H1 (cell line): ENCODE measurements around the gene NPR1. TPM values are rescaled to one million over a fixed set of nuclear protein-coding genes. Genes with fewer than 3 reads are reported as not detected.

ENCODE experiments used
- CTCF ChIA-PET: fragments of 300-600 bp; sonication (Branson Sonifier 250); formaldehyde crosslinking; loops from one replicate; lab custom pipeline; 2021; ENCODE audit not compliant: partially characterized antibody; lab: Charles Lee
- POLR2A ChIA-PET: fragments of 300-600 bp; sonication (Branson Sonifier 250); formaldehyde crosslinking; loops from one replicate; lab custom pipeline; 2021; ENCODE audit warnings: inconsistent platforms; ENCODE audit not compliant: partially characterized antibody; lab: Charles Lee
- DNase-seq, 2 experiments: peaks; one replicate each; pipeline versions ENCODE4 v3.0.0 to v3.0.0-alpha.2; 2010 to 2022; ENCODE audit warnings: low spot score in 2 of 2, low read depth in 1 of 2, mixed read lengths in 1 of 2
- FAIRE-seq: peaks from 2 replicates; lab custom pipeline; 2011; peaks lifted over from hg19 to GRCh38; lab: Jason Lieb, UNC
- H2AFZ ChIP-seq: 2 replicates; pipeline ENCODE4 v1.8.1; 2012; ENCODE audit warnings: low read length, inconsistent platforms
- H2AK5ac ChIP-seq: 2 replicates; pipeline ENCODE4 v1.6.1; 2013; ENCODE audit warnings: low read depth, low read length
- H2BK120ac ChIP-seq: replicated peaks from 2 replicates; pipeline ENCODE3; 2013; ENCODE audit warnings: low read depth, low read length, inconsistent platforms
- H2BK12ac ChIP-seq: 2 replicates; pipeline ENCODE4 v1.6.1; 2013; ENCODE audit warnings: low read depth, low read length
- H2BK15ac ChIP-seq: 2 replicates; pipeline ENCODE4 v1.6.1; 2013; ENCODE audit warnings: low read length
- H2BK20ac ChIP-seq: 2 replicates; pipeline ENCODE4 v1.6.1; 2013; ENCODE audit warnings: low read length
- H2BK5ac ChIP-seq: 2 replicates; pipeline ENCODE4 v1.6.1; 2013; ENCODE audit warnings: low read depth, low read length
- H3K14ac ChIP-seq: 2 replicates; pipeline ENCODE4 v1.6.1; 2013; ENCODE audit warnings: inconsistent platforms; ENCODE audit not compliant: insufficient read length
- H3K18ac ChIP-seq: 2 replicates; pipeline ENCODE4 v1.6.1; 2013; ENCODE audit warnings: low read length; ENCODE audit errors: extremely low read depth
- H3K23ac ChIP-seq: 2 replicates; pipeline ENCODE4 v1.6.1; 2013; ENCODE audit warnings: inconsistent platforms; ENCODE audit not compliant: insufficient read length
- H3K23me2 ChIP-seq: 2 replicates; pipeline ENCODE4 v1.6.1; 2013; ENCODE audit warnings: low read depth, low read length
- H3K27ac ChIP-seq: 2 replicates; pipeline ENCODE4 v1.6.1; 2011; ENCODE audit warnings: low read depth, low read length, inconsistent platforms
- H3K27me3 ChIP-seq, 4 experiments: replicated peaks in 1 of 4; 1 replicate in 1 of 4; 2 replicates in 3 of 4; pipeline versions ENCODE4 v1.6.1 to v1.8.1; 2011 to 2013; ENCODE audit warnings: low read length in 3 of 4, mild to moderate bottlenecking in 3 of 4, inconsistent platforms in 2 of 4, mixed read lengths in 2 of 4, moderate library complexity in 1 of 4; ENCODE audit not compliant: control insufficient read depth in 3 of 4, insufficient read depth in 3 of 4; ENCODE audit errors: extremely low read depth in 1 of 4
- H3K36me3 ChIP-seq, 4 experiments: 2 replicates each; pipeline versions ENCODE4 v1.6.1 to v1.8.1; 2011 to 2013; ENCODE audit warnings: mild to moderate bottlenecking in 4 of 4, low read length in 3 of 4, moderate library complexity in 2 of 4, control low read depth in 1 of 4, inconsistent platforms in 1 of 4; ENCODE audit not compliant: insufficient read depth in 4 of 4, control insufficient read depth in 2 of 4
- H3K4ac ChIP-seq: replicated peaks from 2 replicates; pipeline ENCODE3; 2013; ENCODE audit warnings: low read length, low read depth, mixed read lengths, inconsistent platforms; ENCODE audit not compliant: insufficient read length
- H3K4me1 ChIP-seq, 4 experiments: replicated peaks in 1 of 4; 1 replicate in 1 of 4; 2 replicates in 3 of 4; pipeline versions ENCODE4 v1.6.1 to v1.8.1; 2011 to 2013; ENCODE audit warnings: low read length in 3 of 4, inconsistent platforms in 2 of 4, mixed read lengths in 1 of 4; ENCODE audit not compliant: insufficient read depth in 4 of 4, control insufficient read depth in 3 of 4
- H3K4me2 ChIP-seq, 2 experiments: 2 replicates each; pipeline versions ENCODE4 v1.6.1 to v1.8.1; 2011 to 2013; ENCODE audit warnings: low read depth in 2 of 2, low read length in 2 of 2, control low read depth in 1 of 2, inconsistent platforms in 1 of 2, mild to moderate bottlenecking in 1 of 2; ENCODE audit not compliant: insufficient read depth in 1 of 2
- H3K4me3 ChIP-seq, 4 experiments: fragments of 200-600, 300-600 bp in 1 of 4; sonication (generic), shearing (Covaris generic), sonication (Bioruptor Twin) in 1 of 4; 2 replicates each; pipeline versions ENCODE4 v1.5.1 to v1.8.1; 2011 to 2016; ENCODE audit warnings: low read length in 4 of 4, low read depth in 3 of 4, control low read depth in 2 of 4, inconsistent platforms in 2 of 4, mild to moderate bottlenecking in 2 of 4, mixed read lengths in 1 of 4, moderate library complexity in 1 of 4; ENCODE audit not compliant: insufficient read depth in 2 of 4; ENCODE audit errors: extremely low read depth in 1 of 4
- H3K56ac ChIP-seq: replicated peaks from 2 replicates; pipeline ENCODE3; 2013; ENCODE audit warnings: low read depth, mild to moderate bottlenecking, mixed read lengths, low read length, inconsistent platforms; ENCODE audit not compliant: insufficient read length
- H3K79me1 ChIP-seq: 2 replicates; pipeline ENCODE4 v1.6.1; 2013; ENCODE audit warnings: low read depth, low read length, control low read depth
- H3K79me2 ChIP-seq, 2 experiments: 2 replicates each; pipeline versions ENCODE4 v1.6.1 to v1.8.1; 2012 to 2013; ENCODE audit warnings: low read length in 2 of 2, mild to moderate bottlenecking in 2 of 2, inconsistent platforms in 1 of 2; ENCODE audit not compliant: insufficient read depth in 2 of 2, control insufficient read depth in 1 of 2
- H3K9ac ChIP-seq, 4 experiments: replicated peaks in 1 of 4; 1 replicate in 1 of 4; 2 replicates in 3 of 4; pipeline versions ENCODE4 v1.6.1 to v1.8.1; 2011 to 2013; ENCODE audit warnings: low read depth in 3 of 4, low read length in 3 of 4, control low read depth in 2 of 4, mild to moderate bottlenecking in 2 of 4, moderate library complexity in 2 of 4, inconsistent platforms in 1 of 4; ENCODE audit errors: extremely low read depth in 1 of 4
- H3K9me3 ChIP-seq, 2 experiments: 2 replicates each; pipeline versions ENCODE4 v1.6.1 to v1.8.1; 2012 to 2013; ENCODE audit warnings: mild to moderate bottlenecking in 2 of 2, moderate library complexity in 2 of 2, control low read depth in 1 of 2, inconsistent platforms in 1 of 2, low read depth in 1 of 2, low read length in 1 of 2, mixed read lengths in 1 of 2; ENCODE audit not compliant: insufficient read depth in 2 of 2
- H4K20me1 ChIP-seq, 2 experiments: replicated peaks in 1 of 2; 2 replicates each; pipeline versions ENCODE3 to v1.8.1; 2011 to 2013; ENCODE audit warnings: inconsistent platforms in 2 of 2, low read length in 2 of 2, mild to moderate bottlenecking in 1 of 2; ENCODE audit not compliant: insufficient read depth in 2 of 2, control insufficient read depth in 1 of 2
- H4K5ac ChIP-seq: 2 replicates; pipeline ENCODE4 v1.6.1; 2013; ENCODE audit warnings: low read length, low read depth, mixed read lengths, inconsistent platforms; ENCODE audit not compliant: insufficient read length
- H4K8ac ChIP-seq: 2 replicates; pipeline ENCODE4 v1.8.0; 2013; ENCODE audit warnings: mild to moderate bottlenecking, moderate library complexity, low read length, inconsistent platforms; ENCODE audit not compliant: insufficient read depth; ENCODE audit errors: extremely low read depth
- H4K91ac ChIP-seq: replicated peaks from 2 replicates; pipeline ENCODE3; 2013; ENCODE audit warnings: low read length, mixed read lengths, inconsistent platforms; ENCODE audit not compliant: insufficient read length
- BACH1 ChIP-seq: IDR thresholded peaks from 2 replicates; pipeline ENCODE4 v1.6.1; 2012; ENCODE audit warnings: low read length, improper control_type of control experiment
- CBX5 ChIP-seq: fragments of 300-800, 300-1000 bp; sonication (generic); IDR thresholded peaks from 2 replicates; pipeline ENCODE4 v1.7.1; 2016; ENCODE audit warnings: antibody characterized with exemption, low read length, low read depth
- EGR1 ChIP-seq: IDR thresholded peaks from 2 replicates; pipeline ENCODE4 v1.6.1; 2011; ENCODE audit warnings: low read depth, low read length, borderline replicate concordance
- GTF2F1 ChIP-seq: IDR thresholded peaks from 2 replicates; pipeline ENCODE4 v1.6.1; 2012; ENCODE audit warnings: low read depth, low read length, improper control_type of control experiment, borderline replicate concordance
- KDM1A ChIP-seq: fragments of 200-600, 300-600 bp; sonication (generic); IDR thresholded peaks from 2 replicates; pipeline ENCODE4 v1.7.1; 2016; ENCODE audit warnings: mild to moderate bottlenecking, low read length, borderline replicate concordance
- NRF1 ChIP-seq: IDR thresholded peaks from 2 replicates; pipeline ENCODE4 v1.6.1; 2011; ENCODE audit warnings: mild to moderate bottlenecking, low read depth, low read length, improper control_type of control experiment
- PHF8 ChIP-seq: fragments of 200-600 bp; sonication (generic); conservative IDR thresholded peaks from 2 replicates; pipeline ENCODE4 v1.7.1; 2012; ENCODE audit warnings: low read depth, mild to moderate bottlenecking, inconsistent platforms, low read length, moderate library complexity
- SIRT6 ChIP-seq: IDR thresholded peaks from one replicate; pipeline ENCODE4 v1.7.1; 2012; ENCODE audit warnings: low read length, inconsistent platforms
- SRF ChIP-seq: IDR thresholded peaks from 2 replicates; pipeline ENCODE4 v1.6.1; 2011; ENCODE audit warnings: mild to moderate bottlenecking, low read depth, low read length, moderate library complexity
- TAF7 ChIP-seq: optimal IDR thresholded peaks from 2 replicates; pipeline ENCODE3; 2011; ENCODE audit warnings: low read depth, mild to moderate bottlenecking, inconsistent platforms, low read length, moderate library complexity, borderline replicate concordance
- WGBS, 2 experiments: shearing (Covaris generic) in 1 of 2; methylation state at CpG; one replicate each; pipeline versions ENCODE4 v1.1.6 to v1.1.7; 2013 to 2015; ENCODE audit warnings: low lambda C conversion rate in 2 of 2, mixed read lengths in 2 of 2, inconsistent platforms in 1 of 2, low coverage in 1 of 2, missing lambda C conversion rate in 1 of 2; ENCODE audit not compliant: insufficient replicate concordance in 2 of 2, insufficient coverage in 1 of 2, insufficient read length in 1 of 2; ENCODE audit errors: extremely low coverage in 1 of 2, missing lambda C conversion rate in 1 of 2; 5-methylcytosine and 5-hydroxymethylcytosine counted together
- polyA plus RNA-seq, 7 experiments: library from polyadenylated mRNA; depleted of rRNA in 3 of 7; stranded (reverse) in 5 of 7; unstranded in 2 of 7; fragments of >200 nt in 5 of 7; fragments of 200-250 nt in 2 of 7; gene quantifications; 1 replicate in 5 of 7; 2 replicates in 1 of 7; 4 replicates in 1 of 7; pipeline versions ENCODE4 v1.2.1 to v1.2.3, GENCODE V29; 2011 to 2013; ENCODE audit warnings: missing spikeins in 2 of 7, mixed read lengths in 2 of 7
- total RNA-seq: library from RNA; stranded (reverse); fragmentation: NEBNext Ultra II Directional; extraction: Animal tissue kit (Norgen Biotek cat#: 25700); gene quantifications from 2 replicates; pipeline ENCODE4 v1.2.1, GENCODE V29; 2021
- TF ChIP-seq, protein P1 (sequence below): IDR thresholded peaks from 2 replicates; pipeline ENCODE4 v1.6.1; 2011; ENCODE audit warnings: low read depth, mild to moderate bottlenecking, low read length; ENCODE audit not compliant: insufficient read depth

Gene NPR1
- total and polyA plus RNA-seq, 2 of the 8 experiments (the other 6 are each of a cell fraction or from before 2014, with no cell fraction given), result 11.7 to 13.2 TPM

DNA sequence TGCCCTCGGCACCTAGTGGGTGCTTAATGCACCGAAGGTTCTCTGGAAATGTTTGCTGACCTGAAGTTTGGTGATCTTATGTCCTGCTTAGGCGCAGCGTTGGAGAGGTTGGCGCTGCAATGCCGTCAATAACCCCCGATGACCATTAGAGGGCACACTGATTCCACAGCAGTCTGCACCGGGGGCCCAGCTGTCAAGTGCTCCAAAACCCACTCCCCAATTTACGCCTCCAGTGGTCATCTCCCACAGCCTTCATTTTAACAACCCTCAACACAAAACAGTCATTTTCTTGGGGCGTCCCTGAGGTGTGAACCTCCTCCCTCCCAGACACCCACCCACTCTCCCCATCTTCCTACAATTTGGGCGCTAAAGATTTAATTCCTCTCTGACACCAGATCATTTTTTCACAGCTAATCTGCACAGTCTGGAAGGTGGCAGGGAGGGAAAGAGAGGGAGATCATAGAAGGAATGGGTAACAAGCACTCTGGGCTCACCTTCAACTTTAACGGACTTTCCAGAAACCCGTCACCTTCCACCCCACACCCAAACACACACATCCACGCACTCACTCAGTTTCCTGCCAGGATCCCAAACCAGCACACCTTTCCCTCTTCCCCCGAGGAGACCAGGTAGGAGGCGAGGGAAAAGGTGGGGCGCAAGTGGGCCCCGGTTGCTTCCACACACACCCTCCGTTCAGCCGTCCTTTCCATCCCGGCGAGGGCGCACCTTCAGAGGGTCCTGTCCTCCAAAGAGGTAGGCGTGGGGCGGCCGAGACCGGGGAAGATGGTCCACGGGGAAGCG is 570 bp upstream of the NPR1 start:
- peak in 1 of 2 experiments; percentile 82 for DNase-seq
- Histone ChIP-seq H2AFZ (no peak overlapping the region), H3K9ac (no peak overlapping the region), H3K36me3 (no peaks in the 10 kb centered on the region), H3K4ac (no peak overlapping the region), H2AK5ac (no peak overlapping the region), H3K56ac (no peak overlapping the region), H2BK20ac (no peak overlapping the region), H4K8ac (no peak overlapping the region), H3K79me1 (no peaks in the 10 kb centered on the region), H3K9me3 (no peaks in the 10 kb centered on the region), H4K91ac (no peak overlapping the region), H4K20me1 (no peaks in the 10 kb centered on the region), H2BK120ac (no peak overlapping the region), H3K27ac (no peak overlapping the region), H3K18ac (no peak overlapping the region), H3K79me2 (no peaks in the 10 kb centered on the region), H3K14ac (no peak overlapping the region), H3K27me3 (peaks cover 0 to 21% (median 9%) of the 10 kb centered on the region in 4 experiments; a peak in 5 of 7 replicates), H3K23ac (no peak overlapping the region), H3K4me2 (peak overlapping the region; percentile 82 to 97), H2BK5ac (peak overlapping the region; percentile 44; the same call in 1 of the 2 replicates), H2BK12ac (no peak overlapping the region), H3K4me3 (peak overlapping the region; percentile 38 to 76 (median 69)), H2BK15ac (no peak overlapping the region), H3K23me2 (peaks cover 26% of the 10 kb centered on the region), H3K4me1 (peaks cover 3 to 9% (median 6%) of the 10 kb centered on the region in 4 experiments; a peak in 6 of 7 replicates), H4K5ac (no peak overlapping the region)
- POLR2A ChIA-PET, result interaction anchor here (0.9 to 4.0 kb wide), 11 partner anchors 12 to 313 kb away, joined by 3 to 17 read pairs (median 6); partner anchors contain the start of genes INTS3 and RPS27
- CTCF ChIA-PET, result interaction anchor here (0.6 to 14.0 kb wide), 26 partner anchors 9 to 475 kb away, joined by 3 to 190 read pairs (median 5); partner anchors contain the start of gene SLC27A3
- FAIRE-seq, result peak; percentile 97
- 11% methylated on average over 22 of the region's 29 CpGs; no CpG with 5 or more reads in 1 of the 2 experiments for WGBS, 2 experiments
- peak; percentile 79 for TF ChIP-seq BACH1
- no peak for TF ChIP-seq SRF
- TF ChIP-seq PHF8, result no peak
- TF ChIP-seq GTF2F1, result no peak
- no peak for TF ChIP-seq NRF1
- no peak for TF ChIP-seq EGR1
- no peak for TF ChIP-seq TAF7
- 0 out of 2 replicates have a peak, but pooled peaks have one; percentile 8 for TF ChIP-seq KDM1A
- no peak for TF ChIP-seq CBX5
- TF ChIP-seq SIRT6, result no peak
- TF ChIP-seq, protein P1, sequence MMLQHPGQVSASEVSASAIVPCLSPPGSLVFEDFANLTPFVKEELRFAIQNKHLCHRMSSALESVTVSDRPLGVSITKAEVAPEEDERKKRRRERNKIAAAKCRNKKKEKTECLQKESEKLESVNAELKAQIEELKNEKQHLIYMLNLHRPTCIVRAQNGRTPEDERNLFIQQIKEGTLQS, result no peak
